GM12864 (cell line): ENCODE data around the gene MCAM.

Source experiments
- DNase-seq: peaks from one replicate; pipeline ENCODE4 v3.0.0-alpha.2; 2011; ENCODE audit warnings: low read depth
- H3K4me3 ChIP-seq: 2 replicates; pipeline ENCODE4 v1.5.1; 2011; ENCODE audit warnings: mild to moderate bottlenecking, low read depth, low read length, control low read depth
- TF ChIP-seq, protein P1 (sequence below): IDR thresholded peaks from 2 replicates; pipeline ENCODE4 v1.5.1; 2011; ENCODE audit warnings: low read depth, mild to moderate bottlenecking, moderate library complexity, low read length, control low read depth, inconsistent platforms; ENCODE audit errors: missing control alignments

Gene MCAM

DNA sequence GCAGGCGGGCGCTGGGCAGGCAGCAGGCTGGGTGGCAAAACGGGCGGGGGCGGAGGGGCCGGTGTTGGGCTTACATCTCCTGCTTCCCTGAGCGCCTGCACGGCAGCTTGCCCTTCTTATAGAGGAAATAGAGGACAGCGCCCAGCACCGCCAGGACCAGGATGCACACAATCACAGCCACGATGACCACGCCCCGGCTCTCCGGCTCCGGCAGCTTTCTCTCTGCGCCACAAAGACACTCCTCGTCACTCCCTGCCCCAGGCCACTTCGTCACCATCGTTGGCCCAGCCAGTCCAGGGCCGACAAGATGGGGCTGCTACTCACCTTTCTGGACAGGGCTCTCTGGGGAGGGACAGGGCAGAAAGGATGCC lies 6.3 kb downstream of the MCAM start:
- TF ChIP-seq, protein P1, sequence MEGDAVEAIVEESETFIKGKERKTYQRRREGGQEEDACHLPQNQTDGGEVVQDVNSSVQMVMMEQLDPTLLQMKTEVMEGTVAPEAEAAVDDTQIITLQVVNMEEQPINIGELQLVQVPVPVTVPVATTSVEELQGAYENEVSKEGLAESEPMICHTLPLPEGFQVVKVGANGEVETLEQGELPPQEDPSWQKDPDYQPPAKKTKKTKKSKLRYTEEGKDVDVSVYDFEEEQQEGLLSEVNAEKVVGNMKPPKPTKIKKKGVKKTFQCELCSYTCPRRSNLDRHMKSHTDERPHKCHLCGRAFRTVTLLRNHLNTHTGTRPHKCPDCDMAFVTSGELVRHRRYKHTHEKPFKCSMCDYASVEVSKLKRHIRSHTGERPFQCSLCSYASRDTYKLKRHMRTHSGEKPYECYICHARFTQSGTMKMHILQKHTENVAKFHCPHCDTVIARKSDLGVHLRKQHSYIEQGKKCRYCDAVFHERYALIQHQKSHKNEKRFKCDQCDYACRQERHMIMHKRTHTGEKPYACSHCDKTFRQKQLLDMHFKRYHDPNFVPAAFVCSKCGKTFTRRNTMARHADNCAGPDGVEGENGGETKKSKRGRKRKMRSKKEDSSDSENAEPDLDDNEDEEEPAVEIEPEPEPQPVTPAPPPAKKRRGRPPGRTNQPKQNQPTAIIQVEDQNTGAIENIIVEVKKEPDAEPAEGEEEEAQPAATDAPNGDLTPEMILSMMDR = no peak
- H3K4me3 ChIP-seq = no peak overlapping the region
- no peak for DNase-seq

DNA sequence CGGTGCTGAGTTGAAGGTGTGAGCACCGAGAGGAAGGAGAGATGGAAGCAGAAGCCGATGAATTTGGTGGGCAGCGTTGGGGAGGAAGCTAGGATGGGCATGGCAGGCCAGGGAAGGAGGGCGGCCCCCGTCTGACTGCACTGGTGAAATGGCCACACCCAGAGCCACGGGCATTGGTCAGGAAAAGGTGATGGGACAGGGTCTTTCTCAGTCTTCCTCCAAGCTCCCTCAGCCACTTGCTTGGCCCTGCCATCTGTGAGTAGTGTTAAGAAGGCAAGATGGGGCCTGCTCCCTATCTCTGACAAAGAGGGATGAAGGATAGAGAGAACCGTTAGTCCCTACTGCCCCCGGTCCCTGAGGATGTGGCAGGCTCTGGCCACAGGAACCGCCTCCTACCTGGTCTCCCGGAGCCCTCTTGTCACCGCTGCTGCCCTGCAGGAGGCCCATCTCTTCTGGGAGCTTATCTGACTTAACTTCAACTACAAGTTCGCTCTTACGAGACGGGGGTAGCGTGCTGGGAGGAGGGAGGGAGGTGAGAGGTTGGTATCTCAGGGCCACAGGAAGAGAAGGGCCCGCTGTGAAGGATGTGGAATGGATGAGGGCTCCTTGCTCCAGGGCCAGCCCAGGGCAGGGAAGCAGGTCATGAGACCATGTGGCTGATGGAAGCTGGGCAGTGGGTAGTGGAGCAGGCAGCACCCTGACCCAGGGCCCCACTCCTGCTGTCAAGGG lies 6.8 kb downstream of the MCAM start:
- TF ChIP-seq, protein P1 = no peak
- H3K4me3 ChIP-seq = no peak overlapping the region
- DNase-seq = no peak

DNA sequence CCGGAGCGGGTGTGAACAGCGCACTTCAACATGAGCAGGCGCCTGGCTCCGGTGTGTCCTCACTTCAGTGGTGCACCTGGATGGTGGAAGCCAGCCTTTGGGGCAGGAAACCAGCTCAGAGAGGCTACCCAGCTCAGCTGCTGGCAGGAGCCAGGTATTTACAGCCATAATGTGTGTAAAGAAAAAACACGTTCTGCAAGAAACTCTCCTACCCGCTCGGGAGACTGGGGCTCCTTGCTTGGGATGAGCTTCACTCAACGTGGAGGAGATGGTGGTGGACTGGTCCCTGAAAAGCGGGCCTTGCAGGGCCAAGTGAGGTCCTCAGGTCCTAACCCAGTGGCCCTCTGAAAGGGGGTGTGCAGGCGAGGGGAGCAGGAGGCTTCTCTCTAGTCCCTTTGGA lies 7.5 kb downstream of the MCAM start:
- TF ChIP-seq, protein P1 = no peak
- no peak overlapping the region for H3K4me3 ChIP-seq
- DNase-seq = no peak

- TF ChIP-seq, protein P1 = no peak
- no peak overlapping the region for H3K4me3 ChIP-seq
- DNase-seq = no peak
Measured at GRCh38 chr11:119307974-119308373, 9.0 kb downstream of the MCAM start.

DNA sequence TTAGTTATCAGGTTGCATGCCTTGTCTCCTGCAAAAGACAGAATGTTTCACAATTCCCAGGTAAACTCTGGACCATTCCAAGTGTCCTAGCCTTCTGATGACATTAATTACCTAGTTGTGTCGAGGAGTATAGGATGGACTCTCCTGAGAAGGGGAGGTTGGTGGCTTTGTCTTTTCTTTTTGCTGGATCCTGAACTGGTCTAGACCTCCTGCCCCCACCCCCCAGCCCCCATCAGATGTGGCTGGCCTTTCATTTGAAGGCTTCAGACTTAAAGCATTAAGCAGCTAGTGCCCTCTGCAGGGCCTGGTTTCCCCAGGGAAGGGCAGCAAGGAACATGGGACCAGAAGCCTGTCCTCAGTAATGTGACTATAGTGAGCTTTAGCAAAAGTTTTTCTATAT lies 9.7 kb downstream of the MCAM start:
- DNase-seq = no peak
- TF ChIP-seq, protein P1 = no peak

DNA sequence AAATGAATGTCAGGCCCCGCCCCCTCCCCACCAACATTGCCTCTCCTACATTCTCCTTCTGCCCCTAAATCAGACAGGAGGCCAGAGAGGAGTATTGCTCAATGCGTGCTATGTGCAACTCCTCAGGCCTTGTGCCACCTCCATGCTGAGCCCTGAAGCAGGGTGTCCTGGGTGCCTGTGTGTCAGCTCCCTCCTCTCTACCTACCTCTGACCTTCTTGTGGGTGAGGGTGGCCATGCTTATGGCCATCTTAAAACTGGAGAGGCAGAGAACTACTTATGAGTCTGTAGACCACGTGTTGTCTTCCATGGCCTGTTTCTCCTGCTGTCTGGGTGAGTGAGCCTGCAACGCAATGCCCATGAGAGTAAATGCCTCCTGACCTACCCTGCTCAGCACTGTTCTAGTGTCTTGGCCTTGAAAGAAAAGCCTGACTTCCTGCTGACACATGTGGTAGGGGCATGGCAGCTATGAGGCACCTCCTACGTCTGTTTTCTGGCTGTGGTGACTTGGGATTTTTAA lies 10.5 kb downstream of the MCAM start:
- no peak overlapping the region for H3K4me3 ChIP-seq
- TF ChIP-seq, protein P1 = no peak
- no peak for DNase-seq

More for the DNA sequence above, 9.7 kb downstream of the MCAM start:
- no peak overlapping the region for H3K4me3 ChIP-seq
